Stimulated activated naive B cell treated with anti-CD40 and anti-IgM and Interleukin-4, amounts not matched to agents 10 μg/mL and 1 μg/mL and 100 μg/mL, for 72 hours (primary cell): ENCODE data around the gene SOAT2.

Experiments
- ATAC-seq, 2 donors: fragments of 150-1000 bp; cut with Tn5 transposase; replicated peaks; 2 replicates each; pipeline ENCODE4 v1.10.0; 2021; ENCODE audit warnings: moderate library complexity in 1 of 2
- DNase-seq: peaks from one replicate; pipeline ENCODE4 v3.0.0; 2021
- H3K27ac Mint-ChIP-seq: one replicate; pipeline ENCODE4 v1.8.0; 2022; ENCODE audit warnings: mild to moderate bottlenecking, mixed read lengths
- H3K27me3 Mint-ChIP-seq, 2 donors: one replicate each; pipeline ENCODE4 v1.8.0; 2022; ENCODE audit warnings: mixed read lengths in 2 of 2
- H3K36me3 Mint-ChIP-seq, 2 donors: one replicate each; pipeline ENCODE4 v1.8.0; 2022; ENCODE audit warnings: mixed read lengths in 2 of 2, mild to moderate bottlenecking in 1 of 2
- H3K4me1 Mint-ChIP-seq, 2 donors: one replicate each; pipeline ENCODE4 v1.8.0; 2022; ENCODE audit warnings: mixed read lengths in 2 of 2, mild to moderate bottlenecking in 1 of 2
- H3K4me3 Mint-ChIP-seq, 2 donors: one replicate each; pipeline ENCODE4 v1.8.0; 2022; ENCODE audit warnings: mild to moderate bottlenecking in 2 of 2, mixed read lengths in 2 of 2, moderate library complexity in 1 of 2
- H3K9me3 Mint-ChIP-seq, 2 donors: one replicate each; pipeline ENCODE4 v1.8.0; 2022; ENCODE audit warnings: mixed read lengths in 2 of 2, mild to moderate bottlenecking in 1 of 2

Gene SOAT2

GRCh38 chr12:53062011-53062961 lies 41.0 kb upstream of the SOAT2 start:
- H3K9me3 Mint-ChIP-seq: no peaks in the 10 kb centered on the region
- DNase-seq: no peak

GRCh38 chr12:53062977-53063707 lies 40.1 kb upstream of the SOAT2 start:
- Mint-ChIP-seq H3K4me1 (peaks cover 5 to 9% of the 10 kb centered on the region in 2 donors), H3K4me3 (no peak overlapping the region), H3K27ac (no peak overlapping the region), H3K9me3 (no peaks in the 10 kb centered on the region), H3K27me3 (peaks cover 3 to 5% of the 10 kb centered on the region in 2 donors), H3K36me3 (peaks cover 32 to 40% of the 10 kb centered on the region in 2 donors)
- ATAC-seq (no peak), DNase-seq (no peak)

More at GRCh38 chr12:53062011-53062961, 41.0 kb upstream of the SOAT2 start:
- no peak for ATAC-seq
- peaks cover 5 to 6% of the 10 kb centered on the region in 2 donors for H3K27me3 Mint-ChIP-seq
- H3K4me1 Mint-ChIP-seq: peaks cover 5 to 8% of the 10 kb centered on the region in 2 donors
- peak overlapping the region; percentile 16 for H3K27ac Mint-ChIP-seq
- H3K4me3 Mint-ChIP-seq: no peak overlapping the region
- H3K36me3 Mint-ChIP-seq: peaks cover 31 to 36% of the 10 kb centered on the region in 2 donors

- H3K27ac Mint-ChIP-seq: peak overlapping the region; percentile 37
- peaks cover 3 to 5% of the 10 kb centered on the region in 2 donors for H3K27me3 Mint-ChIP-seq
- ATAC-seq (no peak), DNase-seq (no peak)
- peaks cover 34 to 46% of the 10 kb centered on the region in 2 donors for H3K36me3 Mint-ChIP-seq
- H3K4me1 Mint-ChIP-seq: peaks cover 5 to 16% of the 10 kb centered on the region in 2 donors
- H3K4me3 Mint-ChIP-seq: no peak overlapping the region
- no peaks in the 10 kb centered on the region for H3K9me3 Mint-ChIP-seq
These were observed 39.3 kb upstream of the SOAT2 start for GRCh38 chr12:53063708-53064612.

- DNase-seq: no peak
- ATAC-seq: no peak
- Mint-ChIP-seq H3K4me1 (peaks cover 7 to 16% of the 10 kb centered on the region in 2 donors), H3K4me3 (no peak overlapping the region), H3K9me3 (no peaks in the 10 kb centered on the region), H3K27ac (no peak overlapping the region), H3K36me3 (peaks cover 36 to 50% of the 10 kb centered on the region in 2 donors), H3K27me3 (peaks cover 3 to 5% of the 10 kb centered on the region in 2 donors)
These were observed 38.5 kb upstream of the SOAT2 start for GRCh38 chr12:53064613-53065436.

GRCh38 chr12:53065470-53065869 lies 37.8 kb upstream of the SOAT2 start:
- ATAC-seq (no peak), DNase-seq (no peak)
- H3K27me3 Mint-ChIP-seq: peaks cover 3 to 5% of the 10 kb centered on the region in 2 donors
- no peaks in the 10 kb centered on the region for H3K9me3 Mint-ChIP-seq
- no peak overlapping the region for H3K4me3 Mint-ChIP-seq
- peaks cover 7 to 16% of the 10 kb centered on the region in 2 donors for H3K4me1 Mint-ChIP-seq
- peaks cover 36 to 55% of the 10 kb centered on the region in 2 donors for H3K36me3 Mint-ChIP-seq
- no peak overlapping the region for H3K27ac Mint-ChIP-seq

- Mint-ChIP-seq H3K27me3 (no peaks in the 10 kb centered on the region), H3K4me3 (no peak overlapping the region), H3K4me1 (peaks cover 11 to 16% of the 10 kb centered on the region in 2 donors), H3K9me3 (no peaks in the 10 kb centered on the region), H3K36me3 (peaks cover 36 to 62% of the 10 kb centered on the region in 2 donors), H3K27ac (no peak overlapping the region)
- ATAC-seq: peak; percentile 68 to 75
- no peak for DNase-seq
These were observed 37.0 kb upstream of the SOAT2 start for GRCh38 chr12:53065975-53066931.

- Mint-ChIP-seq H3K4me1 (peaks cover 17 to 24% of the 10 kb centered on the region in 2 donors), H3K4me3 (no peak overlapping the region), H3K36me3 (peaks cover 43 to 73% of the 10 kb centered on the region in 2 donors), H3K27ac (peak overlapping the region; percentile 86), H3K9me3 (no peaks in the 10 kb centered on the region), H3K27me3 (no peaks in the 10 kb centered on the region)
- ATAC-seq: peak in 1 of 2 donors; percentile 25
- no peak for DNase-seq
These were observed 36.0 kb upstream of the SOAT2 start for GRCh38 chr12:53067074-53067992.

GRCh38 chr12:53067993-53068770 lies 35.1 kb upstream of the SOAT2 start:
- ATAC-seq (no peak), DNase-seq (no peak)
- H3K4me1 Mint-ChIP-seq: peaks cover 22 to 32% of the 10 kb centered on the region in 2 donors
- H3K9me3 Mint-ChIP-seq: no peaks in the 10 kb centered on the region
- H3K4me3 Mint-ChIP-seq: no peak overlapping the region
- H3K27me3 Mint-ChIP-seq: no peaks in the 10 kb centered on the region
- peak overlapping the region; percentile 63 for H3K27ac Mint-ChIP-seq
- peaks cover 46 to 82% of the 10 kb centered on the region in 2 donors for H3K36me3 Mint-ChIP-seq

- ATAC-seq (no peak), DNase-seq (no peak)
- Mint-ChIP-seq H3K36me3 (peaks cover 46 to 82% of the 10 kb centered on the region in 2 donors), H3K4me3 (no peak overlapping the region), H3K27me3 (no peaks in the 10 kb centered on the region), H3K27ac (peak overlapping the region; percentile 70), H3K4me1 (peaks cover 23 to 37% of the 10 kb centered on the region in 2 donors), H3K9me3 (no peaks in the 10 kb centered on the region)
These were observed 34.3 kb upstream of the SOAT2 start for GRCh38 chr12:53068811-53069585.

- peaks cover 50 to 85% of the 10 kb centered on the region in 2 donors for H3K36me3 Mint-ChIP-seq
- no peak overlapping the region for H3K27ac Mint-ChIP-seq
- ATAC-seq: no peak
- peaks cover 28 to 45% of the 10 kb centered on the region in 2 donors for H3K4me1 Mint-ChIP-seq
- no peak for DNase-seq
- H3K27me3 Mint-ChIP-seq: no peaks in the 10 kb centered on the region
- no peak overlapping the region for H3K4me3 Mint-ChIP-seq
- H3K9me3 Mint-ChIP-seq: no peaks in the 10 kb centered on the region
These were observed 33.5 kb upstream of the SOAT2 start for GRCh38 chr12:53069621-53070410.
